ENCODE data around the gene ACMSD.

DNA sequence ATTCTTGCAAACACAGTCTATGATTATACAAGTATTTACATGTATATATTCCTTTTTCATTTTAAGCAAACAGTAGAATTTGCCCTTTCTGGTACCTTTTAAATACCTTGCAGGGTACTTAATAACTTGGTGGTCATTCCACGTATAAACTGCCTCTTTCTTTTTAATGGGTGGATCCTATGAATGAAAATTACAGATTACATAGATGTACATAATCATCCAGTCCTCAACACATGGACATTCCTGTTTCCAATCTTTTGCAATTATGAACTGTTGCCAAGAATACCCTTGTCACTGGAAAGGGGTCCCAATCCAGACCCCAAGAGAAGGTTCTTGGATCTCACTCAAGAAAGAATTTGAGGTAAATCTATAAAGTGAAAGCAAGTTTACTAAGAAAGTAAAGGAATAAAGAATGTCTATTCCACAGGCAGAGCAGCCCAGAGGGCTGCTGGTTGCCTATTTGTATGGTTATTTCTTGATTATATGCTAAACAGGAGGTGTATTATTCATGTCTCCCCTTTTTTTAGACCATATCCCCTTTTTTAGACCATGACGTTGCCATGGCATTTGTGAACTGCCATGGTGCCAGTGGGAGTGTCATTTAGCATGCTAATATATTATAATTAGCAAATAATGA, 72.5 kb downstream of the ACMSD start:
- no peak for TF ChIP-seq POLR2A (IDR thresholded peaks at IDR 0.05)
- TF ChIP-seq, protein P1, sequence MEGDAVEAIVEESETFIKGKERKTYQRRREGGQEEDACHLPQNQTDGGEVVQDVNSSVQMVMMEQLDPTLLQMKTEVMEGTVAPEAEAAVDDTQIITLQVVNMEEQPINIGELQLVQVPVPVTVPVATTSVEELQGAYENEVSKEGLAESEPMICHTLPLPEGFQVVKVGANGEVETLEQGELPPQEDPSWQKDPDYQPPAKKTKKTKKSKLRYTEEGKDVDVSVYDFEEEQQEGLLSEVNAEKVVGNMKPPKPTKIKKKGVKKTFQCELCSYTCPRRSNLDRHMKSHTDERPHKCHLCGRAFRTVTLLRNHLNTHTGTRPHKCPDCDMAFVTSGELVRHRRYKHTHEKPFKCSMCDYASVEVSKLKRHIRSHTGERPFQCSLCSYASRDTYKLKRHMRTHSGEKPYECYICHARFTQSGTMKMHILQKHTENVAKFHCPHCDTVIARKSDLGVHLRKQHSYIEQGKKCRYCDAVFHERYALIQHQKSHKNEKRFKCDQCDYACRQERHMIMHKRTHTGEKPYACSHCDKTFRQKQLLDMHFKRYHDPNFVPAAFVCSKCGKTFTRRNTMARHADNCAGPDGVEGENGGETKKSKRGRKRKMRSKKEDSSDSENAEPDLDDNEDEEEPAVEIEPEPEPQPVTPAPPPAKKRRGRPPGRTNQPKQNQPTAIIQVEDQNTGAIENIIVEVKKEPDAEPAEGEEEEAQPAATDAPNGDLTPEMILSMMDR (IDR thresholded peaks at IDR 0.05), result no peak

Measured in lower leg skin (tissue), 3 donors.